Mammary epithelial cell (primary cell): ENCODE results near the gene LRRC59.

Experiments used
- CTCF ChIP-seq, 2 donors: IDR thresholded peaks in 1 of 2; conservative IDR thresholded peaks in 1 of 2; 2 replicates each; pipeline ENCODE4 v1.5.1; 2011 to 2012; ENCODE audit warnings: inconsistent platforms in 2 of 2, low read length in 2 of 2, mild to moderate bottlenecking in 2 of 2, control low read depth in 1 of 2, low read depth in 1 of 2; ENCODE audit not compliant: insufficient read depth in 1 of 2; ENCODE audit errors: extremely low read depth in 1 of 2
- EZH2 ChIP-seq: IDR thresholded peaks from 2 replicates; pipeline ENCODE4 v1.6.1; 2012; ENCODE audit warnings: low read length, inconsistent platforms, borderline replicate concordance

DNA sequence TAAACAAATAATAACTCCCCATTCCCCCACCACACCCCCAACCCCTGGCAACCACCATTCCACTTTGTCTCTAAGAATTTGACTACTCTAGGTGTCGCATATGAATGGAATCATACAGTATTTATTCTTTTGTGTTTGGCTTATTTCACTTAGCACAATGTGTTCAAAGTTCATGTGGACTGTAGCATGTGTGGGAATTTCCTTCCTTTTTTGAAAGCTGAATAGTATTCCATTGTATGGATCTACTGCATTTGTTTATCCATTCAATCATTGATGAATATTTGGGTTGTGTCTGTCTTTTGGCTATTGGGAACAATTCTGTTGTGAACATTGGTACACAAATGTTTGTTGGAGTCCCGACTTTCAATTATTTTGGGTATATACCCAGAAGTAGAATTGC, 25.4 kb upstream of the LRRC59 start:
- TF ChIP-seq CTCF (conservative IDR thresholded peaks at IDR 0.05 in 1 of 2, IDR thresholded peaks at IDR 0.05 in 1 of 2; ENCODE audit: extremely low read depth in 1 of 2, insufficient read depth in 1 of 2, low read depth in 1 of 2, low read length in 2 of 2) = no peak
- no peak for TF ChIP-seq EZH2
